Colonic mucosa (tissue), 4 donors: ENCODE data around the gene SLC25A21. TPM values are rescaled to one million over a fixed set of nuclear protein-coding genes. Genes with fewer than 3 reads are reported as not detected.

Experiments
- DNase-seq: peaks from one replicate; pipeline ENCODE4 v3.0.0-alpha.2; 2020
- H3K27ac ChIP-seq: fragments of 200-600 bp; one replicate; pipeline ENCODE4 v1.8.0; 2021
- H3K27me3 ChIP-seq: fragments of 200-600 bp; one replicate; pipeline ENCODE4 v1.8.0; 2021
- H3K36me3 ChIP-seq: fragments of 200-600 bp; one replicate; pipeline ENCODE4 v1.8.0; 2021
- H3K4me1 ChIP-seq: fragments of 200-600 bp; one replicate; pipeline ENCODE4 v1.8.0; 2021; ENCODE audit warnings: mild to moderate bottlenecking
- H3K4me3 ChIP-seq: fragments of 200-600 bp; one replicate; pipeline ENCODE4 v1.8.0; 2021
- H3K9ac ChIP-seq, 2 donors: one replicate each; pipeline ENCODE4 v1.7.0; 2013; ENCODE audit warnings: control low read depth in 2 of 2, low read depth in 2 of 2, low read length in 2 of 2
- H3K9me3 ChIP-seq: fragments of 200-600 bp; one replicate; pipeline ENCODE4 v1.8.0; 2021
- intact Hi-C: fragments of 100-400 bp; cut with DNase I; formaldehyde crosslinking; loops from one replicate; pipeline ENCODE4 v1.14.1; 2022
- total RNA-seq, 2 donors: library from RNA; stranded (reverse); fragmentation: NEBNext Ultra II Directional in 1 of 2; extraction: Animal tissue kit (Norgen Biotek cat#: 25700) in 1 of 2; gene quantifications; one replicate each; pipeline ENCODE4 v1.2.1, GENCODE V29; 2021
- TF ChIP-seq, protein P1 (sequence below): fragments of 200-600 bp; IDR thresholded peaks from one replicate; pipeline ENCODE4 v1.8.0; 2022; ENCODE audit warnings: antibody characterized with exemption, mild to moderate bottlenecking
- donor health status: healthy.
- donor health status: DM: no; HTN: no; CAD: no.
- donor health status: DM: no; HTN: no; CAD: no.

The SLC25A21 gene
- total RNA-seq, 2 donors from 2014 or later, result 0.77 to 0.82 TPM

DNA sequence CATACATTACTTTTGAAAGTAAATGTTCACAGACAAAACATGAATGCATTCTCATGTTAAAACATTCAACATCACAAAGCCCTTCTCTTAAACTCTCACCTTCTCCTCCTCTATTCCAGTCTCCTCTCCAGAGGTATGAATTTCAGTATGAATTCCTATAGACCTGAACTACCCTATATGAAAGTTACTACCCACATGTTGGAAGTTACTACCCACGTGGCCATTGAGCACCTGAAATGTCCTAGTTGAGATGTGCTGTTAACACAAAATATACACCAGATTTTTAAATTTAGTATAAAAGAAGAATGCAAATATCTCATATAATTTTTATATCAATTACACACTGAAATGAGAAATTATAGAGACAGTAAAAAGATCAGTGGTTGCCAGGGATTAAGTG is 450.5 kb downstream of the SLC25A21 start:
- Histone ChIP-seq H3K36me3 (no peaks in the 10 kb centered on the region), H3K27ac (no peak overlapping the region), H3K9ac (no peak overlapping the region), H3K9me3 (no peaks in the 10 kb centered on the region), H3K4me1 (no peaks in the 10 kb centered on the region), H3K4me3 (no peak overlapping the region), H3K27me3 (no peaks in the 10 kb centered on the region)
- TF ChIP-seq, protein P1, sequence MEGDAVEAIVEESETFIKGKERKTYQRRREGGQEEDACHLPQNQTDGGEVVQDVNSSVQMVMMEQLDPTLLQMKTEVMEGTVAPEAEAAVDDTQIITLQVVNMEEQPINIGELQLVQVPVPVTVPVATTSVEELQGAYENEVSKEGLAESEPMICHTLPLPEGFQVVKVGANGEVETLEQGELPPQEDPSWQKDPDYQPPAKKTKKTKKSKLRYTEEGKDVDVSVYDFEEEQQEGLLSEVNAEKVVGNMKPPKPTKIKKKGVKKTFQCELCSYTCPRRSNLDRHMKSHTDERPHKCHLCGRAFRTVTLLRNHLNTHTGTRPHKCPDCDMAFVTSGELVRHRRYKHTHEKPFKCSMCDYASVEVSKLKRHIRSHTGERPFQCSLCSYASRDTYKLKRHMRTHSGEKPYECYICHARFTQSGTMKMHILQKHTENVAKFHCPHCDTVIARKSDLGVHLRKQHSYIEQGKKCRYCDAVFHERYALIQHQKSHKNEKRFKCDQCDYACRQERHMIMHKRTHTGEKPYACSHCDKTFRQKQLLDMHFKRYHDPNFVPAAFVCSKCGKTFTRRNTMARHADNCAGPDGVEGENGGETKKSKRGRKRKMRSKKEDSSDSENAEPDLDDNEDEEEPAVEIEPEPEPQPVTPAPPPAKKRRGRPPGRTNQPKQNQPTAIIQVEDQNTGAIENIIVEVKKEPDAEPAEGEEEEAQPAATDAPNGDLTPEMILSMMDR, result no peak
- intact Hi-C loops, result no loop called here
- no peak for DNase-seq

DNA sequence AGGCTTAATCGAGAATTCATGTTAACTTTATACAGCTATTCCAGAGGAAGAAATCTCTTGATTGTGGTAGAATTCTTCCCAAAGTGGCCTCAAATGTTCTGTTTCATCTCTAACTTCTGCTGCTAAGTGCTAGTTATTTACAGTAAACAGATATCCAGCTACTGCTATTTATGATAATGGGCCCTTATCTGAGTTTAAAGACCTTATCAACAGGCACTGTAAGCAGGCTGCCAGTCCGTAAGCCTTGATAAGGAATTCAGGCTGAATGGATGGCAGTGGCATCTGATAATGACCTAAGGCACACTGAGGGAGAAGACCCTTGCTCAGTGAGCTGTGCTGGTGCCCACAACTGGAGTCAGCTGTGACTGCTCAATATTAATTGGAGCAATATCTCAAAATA is 451.7 kb downstream of the SLC25A21 start:
- H3K9me3 ChIP-seq, result no peaks in the 10 kb centered on the region
- no peak for DNase-seq
- no peak overlapping the region for H3K9ac ChIP-seq
- intact Hi-C loops, result no loop called here
- no peaks in the 10 kb centered on the region for H3K27me3 ChIP-seq
- H3K36me3 ChIP-seq, result no peaks in the 10 kb centered on the region
- no peak overlapping the region for H3K4me3 ChIP-seq
- H3K27ac ChIP-seq, result no peak overlapping the region
- no peaks in the 10 kb centered on the region for H3K4me1 ChIP-seq
- TF ChIP-seq, protein P1, result no peak

DNA sequence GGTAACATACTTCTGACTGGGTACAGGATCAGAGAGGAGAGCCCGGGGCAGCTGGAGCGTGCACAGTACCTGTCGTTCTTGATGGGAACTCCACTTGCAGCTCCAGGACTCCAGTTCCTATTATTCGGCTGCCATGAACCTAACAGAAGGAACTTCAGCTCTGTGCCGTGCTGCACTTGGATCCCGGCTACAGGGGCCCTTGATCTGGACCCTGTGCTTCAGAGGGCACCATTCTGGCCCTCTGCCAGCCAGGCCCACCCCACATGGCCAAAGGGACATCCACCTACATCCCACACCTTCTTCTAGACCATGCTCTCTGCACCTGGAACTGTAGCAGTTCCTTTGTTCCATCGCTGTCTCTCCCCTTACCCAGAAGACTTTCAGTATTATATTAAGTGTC is 452.6 kb downstream of the SLC25A21 start:
- no peaks in the 10 kb centered on the region for H3K36me3 ChIP-seq
- H3K9me3 ChIP-seq, result no peaks in the 10 kb centered on the region
- TF ChIP-seq, protein P1, result no peak
- H3K4me1 ChIP-seq, result no peaks in the 10 kb centered on the region
- H3K9ac ChIP-seq, result no peak overlapping the region
- H3K4me3 ChIP-seq, result no peak overlapping the region
- no peak overlapping the region for H3K27ac ChIP-seq
- intact Hi-C loops, result no loop called here
- DNase-seq, result no peak
- no peaks in the 10 kb centered on the region for H3K27me3 ChIP-seq

DNA sequence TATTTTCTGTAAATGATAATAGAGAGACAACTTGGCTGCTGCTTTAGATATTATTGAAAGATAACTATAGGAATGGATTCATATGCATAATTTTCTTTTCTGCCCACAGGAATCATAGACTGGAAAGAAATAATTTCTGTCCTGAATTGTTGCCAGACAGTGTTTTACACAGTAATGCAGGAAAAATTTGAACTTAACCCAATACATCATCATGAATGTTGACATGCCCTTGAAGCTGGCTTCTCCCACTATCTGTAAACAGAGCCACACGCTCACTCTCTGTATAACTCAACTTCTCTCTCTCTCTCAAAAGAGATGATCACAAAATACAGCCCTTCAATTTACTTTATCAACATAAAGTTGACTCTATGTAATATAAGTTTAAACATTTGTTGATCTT is 454.2 kb downstream of the SLC25A21 start:
- Histone ChIP-seq H3K9me3 (no peaks in the 10 kb centered on the region), H3K4me3 (no peak overlapping the region), H3K27me3 (no peaks in the 10 kb centered on the region), H3K9ac (no peak overlapping the region), H3K4me1 (no peaks in the 10 kb centered on the region), H3K36me3 (no peaks in the 10 kb centered on the region), H3K27ac (no peak overlapping the region)
- intact Hi-C loops, result no loop called here
- DNase-seq, result no peak
- TF ChIP-seq, protein P1, result no peak

DNA sequence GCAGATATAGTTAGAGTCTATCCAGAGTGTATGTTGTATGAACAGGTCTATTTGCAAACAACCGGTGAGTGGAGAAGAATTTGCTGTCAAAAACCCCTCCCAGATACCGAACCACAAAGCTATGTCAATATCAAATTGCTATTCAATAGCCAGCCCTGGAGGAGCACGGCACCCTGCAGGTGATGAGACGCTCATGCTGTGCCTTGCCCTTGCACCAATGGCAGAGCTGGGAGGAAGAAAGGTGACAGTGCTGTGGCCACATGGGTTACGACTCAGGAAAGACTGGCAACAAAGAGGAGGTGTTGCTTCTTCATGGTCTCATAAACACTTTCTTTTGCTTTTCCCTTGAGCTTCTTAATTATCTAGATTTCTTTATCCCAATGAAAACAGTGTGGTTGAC is 455.0 kb downstream of the SLC25A21 start:
- H3K9ac ChIP-seq, result no peak overlapping the region
- H3K4me3 ChIP-seq, result no peak overlapping the region
- no peak overlapping the region for H3K27ac ChIP-seq
- DNase-seq, result no peak
- H3K36me3 ChIP-seq, result no peaks in the 10 kb centered on the region
- no peaks in the 10 kb centered on the region for H3K9me3 ChIP-seq
- H3K27me3 ChIP-seq, result no peaks in the 10 kb centered on the region
- H3K4me1 ChIP-seq, result no peaks in the 10 kb centered on the region
- TF ChIP-seq, protein P1, result no peak
- intact Hi-C loops, result no loop called here
